Liver (tissue), 2 donors: Measurements from ENCODE around the gene RNASE7.

ENCODE experiments used
- TF ChIP-seq, protein P1 (sequence below): fragments of 150-350 bp; IDR thresholded peaks from 2 replicates; pipeline ENCODE4 v1.5.1; 2017; ENCODE audit warnings: improper control_type of control experiment, low read depth, low read length; ENCODE audit not compliant: missing input control
- TF ChIP-seq, protein P2 (sequence below): IDR thresholded peaks from 2 replicates; pipeline ENCODE4 v1.6.1; 2016; ENCODE audit warnings: antibody characterized with exemption
- donor health status: healthy.

DNA sequence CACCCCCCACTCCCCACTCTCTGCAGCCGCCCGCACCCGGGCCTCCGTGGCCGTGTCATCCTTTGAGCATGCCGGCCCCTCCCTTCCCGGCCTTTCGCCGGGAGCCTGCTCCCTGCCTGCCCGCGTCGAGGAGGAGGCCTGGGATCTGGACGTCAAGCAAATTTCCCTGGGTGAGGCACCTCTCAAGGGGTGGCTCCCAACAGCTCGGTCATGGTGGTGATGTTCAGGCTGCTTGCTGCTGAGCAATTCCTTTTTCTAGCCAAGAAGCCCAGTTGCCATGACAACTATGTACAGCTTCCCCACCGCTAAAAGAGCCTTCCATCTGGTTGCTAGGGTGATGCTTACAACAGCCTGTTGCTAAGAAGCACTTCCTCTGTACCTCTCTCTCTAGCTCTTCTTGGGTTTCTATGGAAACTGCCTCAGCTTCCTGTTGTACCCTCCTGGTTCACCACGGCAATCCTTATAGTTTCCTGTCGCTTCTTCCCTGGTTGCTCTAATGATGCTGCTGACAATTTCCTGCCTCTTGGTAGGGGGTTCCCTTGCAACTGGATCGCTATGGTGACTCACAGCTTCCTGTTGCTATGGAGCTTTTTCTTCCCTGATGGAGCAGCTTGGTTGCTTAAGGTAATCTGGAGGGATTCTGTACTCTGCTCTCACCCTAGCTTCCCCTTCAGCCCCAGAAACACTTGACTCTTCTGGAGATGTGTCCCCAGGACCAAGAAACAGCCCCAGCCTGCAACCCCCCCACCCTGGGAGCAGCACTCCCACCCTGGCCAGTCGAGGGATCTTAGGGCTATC, 45.3 kb downstream of the RNASE7 start:
- TF ChIP-seq, protein P1, sequence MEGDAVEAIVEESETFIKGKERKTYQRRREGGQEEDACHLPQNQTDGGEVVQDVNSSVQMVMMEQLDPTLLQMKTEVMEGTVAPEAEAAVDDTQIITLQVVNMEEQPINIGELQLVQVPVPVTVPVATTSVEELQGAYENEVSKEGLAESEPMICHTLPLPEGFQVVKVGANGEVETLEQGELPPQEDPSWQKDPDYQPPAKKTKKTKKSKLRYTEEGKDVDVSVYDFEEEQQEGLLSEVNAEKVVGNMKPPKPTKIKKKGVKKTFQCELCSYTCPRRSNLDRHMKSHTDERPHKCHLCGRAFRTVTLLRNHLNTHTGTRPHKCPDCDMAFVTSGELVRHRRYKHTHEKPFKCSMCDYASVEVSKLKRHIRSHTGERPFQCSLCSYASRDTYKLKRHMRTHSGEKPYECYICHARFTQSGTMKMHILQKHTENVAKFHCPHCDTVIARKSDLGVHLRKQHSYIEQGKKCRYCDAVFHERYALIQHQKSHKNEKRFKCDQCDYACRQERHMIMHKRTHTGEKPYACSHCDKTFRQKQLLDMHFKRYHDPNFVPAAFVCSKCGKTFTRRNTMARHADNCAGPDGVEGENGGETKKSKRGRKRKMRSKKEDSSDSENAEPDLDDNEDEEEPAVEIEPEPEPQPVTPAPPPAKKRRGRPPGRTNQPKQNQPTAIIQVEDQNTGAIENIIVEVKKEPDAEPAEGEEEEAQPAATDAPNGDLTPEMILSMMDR = no peak
- TF ChIP-seq, protein P2, sequence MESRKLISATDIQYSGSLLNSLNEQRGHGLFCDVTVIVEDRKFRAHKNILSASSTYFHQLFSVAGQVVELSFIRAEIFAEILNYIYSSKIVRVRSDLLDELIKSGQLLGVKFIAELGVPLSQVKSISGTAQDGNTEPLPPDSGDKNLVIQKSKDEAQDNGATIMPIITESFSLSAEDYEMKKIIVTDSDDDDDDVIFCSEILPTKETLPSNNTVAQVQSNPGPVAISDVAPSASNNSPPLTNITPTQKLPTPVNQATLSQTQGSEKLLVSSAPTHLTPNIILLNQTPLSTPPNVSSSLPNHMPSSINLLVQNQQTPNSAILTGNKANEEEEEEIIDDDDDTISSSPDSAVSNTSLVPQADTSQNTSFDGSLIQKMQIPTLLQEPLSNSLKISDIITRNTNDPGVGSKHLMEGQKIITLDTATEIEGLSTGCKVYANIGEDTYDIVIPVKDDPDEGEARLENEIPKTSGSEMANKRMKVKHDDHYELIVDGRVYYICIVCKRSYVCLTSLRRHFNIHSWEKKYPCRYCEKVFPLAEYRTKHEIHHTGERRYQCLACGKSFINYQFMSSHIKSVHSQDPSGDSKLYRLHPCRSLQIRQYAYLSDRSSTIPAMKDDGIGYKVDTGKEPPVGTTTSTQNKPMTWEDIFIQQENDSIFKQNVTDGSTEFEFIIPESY = no peak
